Activated CD4-positive, alpha-beta T cell treated with anti-CD3 and anti-CD28 coated beads, Interleukin-2, amount 50 U/mL, for 16 hours (primary cell): ENCODE measurements around the gene CARD8.

Source experiments
- DNase-seq: peaks from one replicate; pipeline ENCODE4 v3.0.0-alpha.2; 2020

Gene CARD8

GRCh38 chr19:48206397-48207093 is 49.2 kb downstream of the CARD8 start:
- DNase-seq: no peak

DNA sequence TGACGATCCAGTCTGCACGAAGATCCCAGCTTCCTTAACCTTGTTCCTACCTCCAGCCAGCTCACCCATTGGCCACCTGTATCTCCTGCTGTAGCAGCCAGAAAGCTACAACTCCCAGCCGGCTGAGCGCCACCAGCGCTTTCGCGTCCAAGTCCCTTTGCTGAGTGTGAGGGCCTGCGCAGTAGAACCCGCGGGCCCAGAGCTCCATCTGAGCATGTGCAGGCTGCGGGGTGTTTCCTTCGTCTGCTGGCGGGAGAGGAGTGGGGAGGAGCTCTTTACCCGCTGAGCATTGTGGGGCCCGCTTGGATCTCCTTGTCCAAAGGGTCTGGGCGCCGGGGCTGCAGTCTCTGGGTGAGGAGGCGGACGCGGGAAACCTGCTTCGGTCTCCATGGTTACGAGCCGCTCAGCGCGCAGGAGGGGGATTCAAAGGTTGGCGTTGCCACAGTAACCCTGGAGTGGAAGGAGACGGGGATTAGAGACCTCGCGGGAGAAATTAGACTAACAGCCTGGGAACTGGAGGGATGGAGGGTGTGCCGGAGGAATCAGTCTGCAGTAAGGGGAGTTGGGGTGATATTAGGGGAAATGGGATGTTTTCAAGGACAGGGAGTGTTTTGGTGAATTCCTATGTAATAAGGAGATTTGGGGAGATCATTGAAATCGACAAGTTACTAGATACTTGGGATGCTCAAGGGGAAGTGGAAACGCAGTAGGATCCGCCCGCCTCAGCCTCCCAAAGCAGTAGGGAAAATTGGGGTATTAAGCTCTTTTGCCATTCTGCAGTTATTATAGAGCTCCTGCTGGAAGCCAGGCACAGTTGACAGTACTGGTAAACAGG is 51.7 kb downstream of the CARD8 start:
- peak; percentile 97 for DNase-seq

DNA sequence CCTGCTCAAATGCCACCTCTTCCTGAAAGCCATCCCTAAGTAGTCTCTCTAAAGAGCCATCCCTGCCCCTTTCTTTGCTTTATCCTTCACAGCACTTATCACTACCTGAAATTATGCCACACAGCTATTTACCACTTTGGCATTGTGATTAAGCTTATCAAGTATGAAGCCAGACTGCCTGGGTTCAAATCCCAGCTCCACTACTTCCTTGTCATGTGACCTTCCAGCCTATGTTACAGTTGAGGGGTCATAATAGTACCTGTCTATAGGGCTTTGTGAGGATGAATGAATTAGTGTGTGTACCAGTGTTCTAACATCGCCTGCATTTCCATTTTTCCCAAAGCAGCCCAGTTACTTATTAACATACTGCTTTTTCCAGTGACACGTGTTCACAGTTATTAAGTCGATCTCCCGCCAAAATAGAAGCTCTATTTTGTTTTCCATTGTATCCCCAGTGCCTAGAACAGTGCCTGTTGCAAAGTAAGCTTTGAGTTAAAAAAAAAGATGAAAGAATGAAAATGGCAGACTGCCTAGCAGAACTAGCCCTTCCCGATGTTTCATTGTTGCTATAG is 52.4 kb downstream of the CARD8 start:
- peak; percentile 37 for DNase-seq

GRCh38 chr19:48196933-48197665 is 58.6 kb downstream of the CARD8 start:
- DNase-seq: no peak

GRCh38 chr19:48196321-48196763 is 59.4 kb downstream of the CARD8 start:
- DNase-seq: no peak

- no peak for DNase-seq
These were observed 60.6 kb downstream of the CARD8 start for GRCh38 chr19:48194844-48195830.

DNA sequence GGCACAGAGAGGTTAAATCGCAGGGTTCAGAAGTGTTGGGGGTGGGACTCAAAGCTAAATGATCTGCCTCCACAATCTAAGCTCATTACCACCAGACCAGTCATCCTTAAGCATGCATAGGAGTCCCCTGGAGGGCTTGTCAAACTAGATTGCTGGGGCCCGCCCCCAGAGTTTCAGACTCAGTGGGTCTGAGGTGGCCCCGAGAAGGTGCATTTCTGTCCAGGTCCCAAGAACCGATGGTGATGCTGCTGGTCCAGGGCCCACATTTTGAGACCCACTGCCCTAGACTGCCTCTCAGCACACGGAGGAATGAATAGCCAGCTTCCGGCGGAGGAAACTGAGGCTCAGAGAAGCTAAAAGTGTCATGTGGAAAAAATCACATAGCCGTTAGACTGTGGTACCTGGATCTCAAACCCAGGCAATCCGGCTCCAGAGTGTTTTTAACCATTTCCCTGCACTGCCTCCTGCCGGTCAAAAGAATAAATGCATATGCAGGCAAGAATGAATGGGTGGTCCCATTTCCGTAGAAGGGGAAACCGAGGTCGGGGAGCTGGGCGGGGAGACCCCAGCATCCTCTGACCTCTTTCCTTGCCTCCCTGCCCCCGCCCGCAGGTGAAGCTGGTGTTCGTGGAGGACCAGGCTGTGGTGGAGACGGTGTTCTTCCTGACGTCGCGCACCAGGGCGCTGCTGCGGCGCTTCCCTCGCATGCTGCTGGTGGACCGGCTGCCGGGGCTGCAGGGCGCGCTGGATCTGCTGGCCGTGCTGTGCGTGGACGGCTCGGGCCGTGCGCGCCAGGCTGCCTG is 61.5 kb downstream of the CARD8 start:
- DNase-seq: no peak

DNA sequence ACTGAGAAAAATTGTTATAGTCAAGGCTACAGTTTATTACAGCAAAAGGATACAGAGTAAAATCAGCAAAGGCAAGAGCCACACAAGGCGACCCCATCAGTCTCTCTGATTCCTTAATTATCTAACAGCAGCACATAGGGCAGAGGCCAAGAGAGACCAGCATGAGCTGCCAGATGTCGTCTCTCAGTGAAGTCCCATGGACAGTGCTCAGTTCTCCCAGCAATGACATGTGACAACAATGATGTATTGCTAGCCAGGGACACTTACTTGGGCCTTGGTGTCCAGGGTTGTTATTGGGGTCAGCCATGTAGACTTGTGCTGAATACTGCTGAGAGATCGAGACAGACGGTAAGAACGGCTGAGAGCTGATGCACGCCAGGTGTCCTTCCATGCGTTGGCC is 63.0 kb downstream of the CARD8 start:
- DNase-seq: no peak

- DNase-seq: no peak
These were observed 64.8 kb downstream of the CARD8 start for GRCh38 chr19:48190885-48191284.

- DNase-seq: peak; percentile 69
These were observed 65.3 kb downstream of the CARD8 start for GRCh38 chr19:48190288-48190884.

GRCh38 chr19:48186541-48186991 is 69.1 kb downstream of the CARD8 start:
- DNase-seq: no peak

GRCh38 chr19:48186015-48186414 is 69.7 kb downstream of the CARD8 start:
- DNase-seq: no peak

DNA sequence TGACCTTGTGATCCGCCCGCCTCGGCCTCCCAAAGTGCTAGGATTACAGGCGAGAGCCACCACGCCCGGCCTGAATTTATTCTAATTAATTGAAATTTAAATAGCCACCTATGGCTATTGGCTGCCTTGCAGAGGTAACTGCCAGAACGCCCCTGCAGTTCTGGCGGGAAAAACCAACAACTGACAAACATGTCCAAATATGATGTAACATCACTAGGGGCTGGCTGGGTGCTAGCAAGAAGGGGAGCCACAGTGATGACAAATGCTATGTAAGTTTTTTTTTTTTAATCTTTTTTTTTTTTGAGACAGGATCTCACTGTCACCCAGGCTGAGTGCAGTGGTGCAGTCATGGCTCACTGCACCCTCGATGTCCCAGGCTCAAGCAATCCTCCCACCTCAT is 72.4 kb downstream of the CARD8 start:
- no peak for DNase-seq

DNA sequence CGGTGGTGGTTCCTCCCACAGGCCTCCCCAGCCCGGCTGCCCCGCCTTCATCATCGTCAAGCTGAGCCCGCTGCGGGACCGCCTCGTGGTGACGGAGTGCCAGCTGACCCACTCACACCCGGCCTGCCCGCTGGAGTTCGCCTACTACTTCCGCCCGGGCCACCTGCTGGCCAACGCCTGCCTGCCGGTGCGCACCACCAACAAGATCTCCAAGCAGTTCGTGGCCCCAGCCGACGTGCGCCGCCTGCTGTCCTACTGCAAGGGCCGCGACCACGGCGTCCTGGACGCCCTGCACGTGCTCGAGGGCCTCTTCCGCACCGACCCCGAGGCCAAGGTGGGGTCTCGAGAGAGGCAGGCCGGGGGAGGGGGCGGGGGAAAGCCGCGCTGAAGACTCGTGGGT is 73.3 kb downstream of the CARD8 start:
- DNase-seq: no peak

- no peak for DNase-seq
These were observed 74.2 kb downstream of the CARD8 start for GRCh38 chr19:48181505-48181904.

DNA sequence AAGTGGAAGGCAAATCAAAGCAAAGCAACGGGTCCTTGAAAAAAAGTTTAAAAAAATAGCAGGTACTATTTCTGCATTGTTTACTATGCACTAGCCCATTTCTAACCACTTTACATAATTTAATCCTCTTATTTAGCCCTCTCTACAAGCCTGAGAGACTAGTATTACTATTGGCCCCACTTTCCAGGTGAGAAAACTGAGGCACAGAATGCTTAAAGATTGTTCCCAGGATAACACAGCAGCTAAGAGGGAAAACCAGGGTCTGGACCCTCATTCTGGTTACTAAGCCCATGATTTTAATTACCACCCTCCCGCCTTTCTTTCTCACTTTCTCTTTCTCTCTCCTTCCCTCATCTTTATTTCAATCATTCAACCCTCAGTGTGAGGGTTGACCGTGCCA is 79.5 kb downstream of the CARD8 start:
- no peak for DNase-seq

GRCh38 chr19:48175578-48175977 is 80.1 kb downstream of the CARD8 start:
- no peak for DNase-seq

- no peak for DNase-seq
These were observed 81.2 kb downstream of the CARD8 start for GRCh38 chr19:48174445-48175030.

- no peak for DNase-seq
These were observed 84.0 kb downstream of the CARD8 start for GRCh38 chr19:48171710-48172109.

- DNase-seq: no peak
These were observed 84.8 kb downstream of the CARD8 start for GRCh38 chr19:48170817-48171347.
